NCI-H446 treated with DMSO at 0.1 percent for 48 hours (cell line): ENCODE data around the gene PPP1R1B.

ENCODE experiments used
- DNase-seq: peaks from one replicate; lab custom pipeline; 2025; lab: John Stamatoyannopoulos, UW

The PPP1R1B gene

GRCh38 chr17:39667945-39668924, 41.5 kb downstream of the PPP1R1B start, which contains the start of gene PNMT:
PNMT (plus strand) TSS chr17:39668453; CDS start chr17:39668476, 23 bp downstream.
- no peak for DNase-seq

DNA sequence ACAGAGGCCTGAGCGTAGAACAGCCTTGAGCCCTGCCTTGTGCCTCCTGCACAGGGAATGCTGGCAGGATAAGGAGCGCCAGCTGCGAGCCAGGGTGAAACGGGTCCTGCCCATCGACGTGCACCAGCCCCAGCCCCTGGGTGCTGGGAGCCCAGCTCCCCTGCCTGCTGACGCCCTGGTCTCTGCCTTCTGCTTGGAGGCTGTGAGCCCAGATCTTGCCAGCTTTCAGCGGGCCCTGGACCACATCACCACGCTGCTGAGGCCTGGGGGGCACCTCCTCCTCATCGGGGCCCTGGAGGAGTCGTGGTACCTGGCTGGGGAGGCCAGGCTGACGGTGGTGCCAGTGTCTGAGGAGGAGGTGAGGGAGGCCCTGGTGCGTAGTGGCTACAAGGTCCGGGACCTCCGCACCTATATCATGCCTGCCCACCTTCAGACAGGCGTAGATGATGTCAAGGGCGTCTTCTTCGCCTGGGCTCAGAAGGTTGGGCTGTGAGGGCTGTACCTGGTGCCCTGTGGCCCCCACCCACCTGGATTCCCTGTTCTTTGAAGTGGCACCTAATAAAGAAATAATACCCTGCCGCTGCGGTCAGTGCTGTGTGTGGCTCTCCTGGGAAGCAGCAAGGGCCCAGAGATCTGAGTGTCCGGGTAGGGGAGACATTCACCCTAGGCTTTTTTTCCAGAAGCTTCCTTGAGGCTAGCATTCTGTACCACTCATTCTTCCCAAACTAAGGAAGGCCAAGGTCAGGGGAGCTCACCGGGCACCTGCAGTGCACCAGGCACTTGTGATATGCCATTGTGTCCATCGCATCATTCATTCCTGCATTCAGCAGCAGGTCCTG, 43.4 kb downstream of the PPP1R1B start:
- no peak for DNase-seq

DNA sequence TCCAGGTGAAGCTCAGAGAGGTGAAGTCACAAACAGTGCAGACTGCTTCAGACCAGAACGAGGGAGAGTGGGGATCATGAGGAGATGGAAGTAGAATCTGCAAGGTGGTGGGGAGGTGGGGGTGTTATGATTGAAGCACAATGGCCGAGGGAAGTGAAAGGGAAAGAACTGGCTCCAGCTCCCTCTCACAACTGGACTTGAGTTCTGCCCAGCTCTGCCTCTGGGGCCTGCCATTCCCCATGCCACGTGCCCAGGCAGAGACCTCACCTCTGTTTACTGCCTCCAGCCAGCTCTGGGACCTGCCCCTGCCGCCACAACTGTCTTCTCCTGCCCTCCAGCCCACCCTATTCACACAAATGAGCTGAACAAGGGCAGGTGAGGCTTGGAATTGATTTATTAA, 44.0 kb downstream of the PPP1R1B start:
- no peak for DNase-seq

DNA sequence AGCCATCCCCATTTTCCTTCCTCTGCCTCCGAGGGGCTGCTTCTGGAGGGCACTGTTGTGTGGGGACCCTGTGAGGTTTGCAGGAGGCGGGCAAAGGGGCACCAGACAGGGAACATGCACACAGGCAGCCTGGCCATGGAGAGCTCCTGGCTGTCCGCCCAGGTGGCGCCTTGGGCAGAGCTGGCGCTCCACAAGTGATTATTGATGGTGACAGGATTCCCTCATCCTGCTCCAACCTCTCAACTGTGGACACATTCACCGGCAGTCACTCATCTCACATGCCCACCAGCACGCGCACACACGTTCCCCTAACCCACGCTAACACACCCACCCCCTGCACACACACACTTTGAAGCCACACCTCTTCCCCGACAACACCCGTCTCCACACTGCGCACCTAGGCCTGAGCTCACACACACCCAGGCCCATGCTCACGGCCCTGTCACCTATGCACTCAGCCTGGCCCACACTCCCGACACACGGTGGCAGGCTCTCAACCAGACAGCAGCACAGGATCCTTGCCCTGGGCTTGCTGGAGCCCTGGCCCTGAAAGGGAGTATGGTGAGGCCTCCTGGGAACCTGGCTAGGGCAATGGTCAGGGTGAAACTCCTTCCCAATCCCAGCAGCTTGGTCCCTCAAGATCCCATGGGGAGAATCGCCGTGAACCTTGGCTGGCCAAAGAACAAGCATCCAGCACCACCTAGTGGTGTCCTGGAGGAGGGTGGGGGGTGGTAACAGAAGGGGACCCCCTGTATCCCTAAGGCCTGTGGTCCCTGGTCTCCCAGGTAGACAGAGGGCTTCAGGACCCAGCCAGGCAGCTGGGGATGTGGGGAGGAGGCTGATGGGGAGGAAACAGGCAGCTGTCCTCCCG, 45.1 kb downstream of the PPP1R1B start:
- peak; percentile 5 for DNase-seq

GRCh38 chr17:39672522-39673334, 46.0 kb downstream of the PPP1R1B start:
- no peak for DNase-seq

DNA sequence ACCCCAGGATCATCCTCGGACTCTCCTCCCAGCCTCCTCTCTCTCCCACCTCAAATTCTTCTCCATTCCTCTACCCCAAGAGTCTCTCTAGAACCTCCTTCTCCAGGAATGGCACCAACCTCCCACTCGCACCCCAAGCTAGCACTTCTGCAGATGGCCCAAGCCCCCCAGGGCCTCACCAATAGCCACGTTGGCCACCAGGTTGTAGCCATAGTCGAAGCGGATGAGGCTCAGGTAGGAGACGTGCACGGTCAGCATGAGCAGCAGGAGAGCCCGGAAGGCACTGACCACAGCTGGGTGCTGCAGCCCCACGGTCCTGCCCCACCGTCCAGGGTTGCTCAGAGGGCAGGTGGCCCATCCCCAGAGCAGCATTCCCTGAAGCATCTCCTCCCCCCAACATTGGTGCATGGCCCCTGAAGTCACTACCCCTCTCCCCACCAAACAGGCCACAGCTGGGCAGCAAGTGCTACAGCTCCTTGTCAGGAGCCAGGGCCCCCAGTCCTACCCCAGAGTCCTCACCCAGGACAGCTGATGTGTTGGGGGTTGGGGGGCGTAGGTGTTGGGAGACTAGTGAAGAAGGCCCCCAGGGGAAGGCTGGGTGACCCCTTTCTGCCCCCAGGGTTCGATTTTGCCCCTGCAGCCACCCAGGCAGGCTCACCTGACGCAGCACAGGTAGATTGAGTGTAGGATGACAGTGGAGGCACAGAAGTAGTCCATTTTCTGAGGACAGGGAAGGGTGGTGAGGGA, 46.8 kb downstream of the PPP1R1B start:
- DNase-seq: no peak

- no peak for DNase-seq
Observed at GRCh38 chr17:39674179-39674578, 47.4 kb downstream of the PPP1R1B start.

- DNase-seq: no peak
Observed at GRCh38 chr17:39674702-39675389, 48.1 kb downstream of the PPP1R1B start.

GRCh38 chr17:39675390-39676082, 48.8 kb downstream of the PPP1R1B start:
- no peak for DNase-seq

DNA sequence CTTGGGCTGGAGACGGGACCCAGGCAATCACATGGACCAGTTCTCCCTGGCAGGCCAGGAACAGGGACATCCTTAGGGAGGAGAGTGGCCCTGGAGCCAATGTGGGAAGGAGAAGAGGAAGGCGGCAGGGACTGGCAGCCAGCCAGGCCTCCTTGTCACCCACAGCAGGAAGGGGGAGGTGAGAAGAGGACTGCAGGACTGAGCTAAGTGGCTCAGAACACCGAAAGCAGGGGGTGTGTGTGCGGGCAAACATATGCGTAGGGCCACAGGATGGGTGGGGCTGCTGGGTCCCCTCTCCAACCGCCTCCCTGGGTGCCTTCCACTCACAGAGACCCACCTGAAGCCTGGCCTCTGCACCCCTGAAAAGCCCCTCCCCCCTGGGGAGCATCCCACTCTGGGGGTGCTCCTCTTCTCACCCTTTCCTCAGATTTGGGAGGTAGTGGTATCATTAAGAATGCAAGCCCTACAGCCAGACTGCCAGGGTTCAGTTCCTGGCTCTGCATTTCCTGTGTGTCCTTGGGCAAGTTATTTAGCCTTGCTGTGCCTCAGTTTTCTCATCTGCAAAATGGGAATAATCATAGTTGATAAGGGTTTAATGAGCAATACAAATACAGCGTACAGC, 49.6 kb downstream of the PPP1R1B start:
- no peak for DNase-seq

GRCh38 chr17:39677072-39677471, 50.3 kb downstream of the PPP1R1B start:
- DNase-seq: no peak

DNA sequence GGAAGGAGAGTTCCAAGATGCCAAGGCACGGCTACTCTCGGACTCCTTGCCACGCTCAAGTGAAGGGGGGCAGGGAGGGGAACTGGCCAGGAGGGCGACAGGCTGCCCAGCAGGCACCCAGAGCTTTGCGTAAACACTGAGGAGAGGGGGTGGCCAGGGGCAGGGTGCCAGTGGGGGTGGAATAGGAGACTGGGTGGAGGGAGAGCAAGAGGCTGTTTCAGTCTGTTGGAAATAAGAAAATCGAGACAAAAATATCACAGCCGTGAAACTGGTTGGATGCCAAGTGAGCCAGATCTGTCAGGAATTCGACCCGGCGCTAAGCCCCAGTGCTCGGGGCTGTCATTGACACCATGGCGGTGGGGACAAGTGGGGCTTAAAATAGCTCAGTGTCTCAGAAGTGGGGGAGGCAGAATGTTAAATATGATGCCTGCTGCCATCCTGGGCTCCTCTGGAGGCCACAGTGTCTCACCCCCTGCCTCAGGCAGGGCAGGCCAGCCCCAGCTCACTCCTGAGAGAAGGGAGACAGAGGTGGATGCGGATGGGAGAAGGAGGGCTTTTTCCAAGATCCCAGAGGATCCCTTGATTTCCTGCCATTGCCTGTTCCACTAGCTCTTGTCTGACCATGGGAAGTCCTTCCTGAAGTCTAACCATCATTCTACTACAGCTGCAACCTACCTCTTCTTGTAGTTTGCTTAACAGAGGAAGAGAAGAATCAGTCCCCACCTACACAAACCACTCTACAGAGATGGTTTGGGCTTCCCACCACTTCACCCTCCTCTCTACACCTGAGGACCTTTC, 51.0 kb downstream of the PPP1R1B start:
- no peak for DNase-seq

- DNase-seq: no peak
Observed at GRCh38 chr17:39678340-39679116, 51.8 kb downstream of the PPP1R1B start.

- DNase-seq: no peak
Observed at GRCh38 chr17:39679521-39680192, 52.9 kb downstream of the PPP1R1B start.

DNA sequence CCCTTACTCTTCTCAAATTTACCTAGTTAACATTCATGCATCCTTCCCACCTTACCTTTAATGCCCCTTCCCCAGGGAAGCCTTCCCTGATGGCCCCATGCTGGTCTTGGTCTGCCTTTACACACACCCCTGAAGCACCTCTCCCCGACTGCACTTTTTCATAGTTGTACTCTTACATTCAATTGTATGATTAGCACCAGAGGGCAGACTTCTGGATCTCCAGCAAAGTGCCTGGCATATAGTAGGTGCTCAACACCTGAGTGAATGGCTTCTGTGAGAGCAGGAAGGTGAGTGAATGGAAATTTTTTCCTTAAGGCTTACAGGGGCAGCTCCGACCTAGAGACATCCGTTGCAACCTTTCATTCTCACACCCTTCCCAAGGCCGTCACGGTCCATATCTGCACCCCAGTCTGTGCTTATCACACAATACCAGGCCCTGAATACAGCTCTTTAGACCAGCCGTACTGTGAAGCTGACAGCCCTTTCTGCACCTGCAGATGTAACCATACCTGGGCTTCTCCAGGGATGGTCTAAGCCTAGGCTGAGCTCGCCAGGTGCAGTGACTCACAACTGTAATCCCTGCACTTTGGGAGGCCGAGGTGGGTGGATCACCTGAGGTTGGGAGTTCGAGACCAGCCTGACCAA, 56.7 kb downstream of the PPP1R1B start:
- no peak for DNase-seq
